ENCODE measurements around the gene IQGAP2. TPM values are rescaled to one million over a fixed set of nuclear protein-coding genes. Genes with fewer than 3 reads are reported as not detected.

IQGAP2 gene
- total RNA-seq, 1 experiment from 2014 or later, result not detected

DNA sequence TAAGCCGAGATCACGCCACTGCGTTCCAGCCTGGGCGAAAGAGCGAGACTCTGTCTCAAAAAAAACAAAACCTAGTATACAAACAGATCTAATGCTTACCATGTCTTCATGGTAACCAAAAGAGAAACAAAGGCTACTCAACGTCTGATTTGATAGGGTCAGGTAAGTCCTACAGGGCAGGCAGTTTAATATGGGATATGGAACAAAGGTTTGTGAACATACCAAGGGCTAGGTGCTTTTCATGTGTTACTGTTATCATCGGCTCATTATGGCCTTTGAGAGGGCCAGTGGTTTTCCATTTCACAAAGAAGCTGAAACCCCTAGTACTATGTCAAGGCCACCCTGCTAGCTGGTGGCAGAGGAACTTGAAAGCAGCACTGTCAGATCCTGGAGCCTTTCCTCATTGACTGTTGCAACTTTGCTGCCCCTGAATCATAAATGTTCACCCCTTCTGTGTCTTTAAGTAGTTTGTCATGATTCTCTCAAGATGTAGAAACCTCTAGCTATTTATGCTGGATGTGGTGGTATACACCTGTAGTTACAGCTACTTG lies 5.1 kb downstream of the IQGAP2 start:
- Histone ChIP-seq H4K20me1 (ENCODE audit: insufficient read depth) (no peaks in the 10 kb centered on the region), H3K9me3 (ENCODE audit: insufficient read depth, low read depth) (no peaks in the 10 kb centered on the region), H3K27me3 (ENCODE audit: insufficient read depth, low read depth) (no peaks in the 10 kb centered on the region), H3K27ac (no peak overlapping the region), H3K79me2 (ENCODE audit: low read depth) (no peaks in the 10 kb centered on the region), H3K36me3 (ENCODE audit: low read depth) (no peaks in the 10 kb centered on the region), H3F3A (ENCODE audit: insufficient read depth, low read depth) (no peaks in the 10 kb centered on the region), H3K4me3 (no peak overlapping the region), H3K9me2 (ENCODE audit: insufficient read depth) (no peaks in the 10 kb centered on the region), H3K4me1 (replicated peaks; ENCODE audit: insufficient read depth) (no peaks in the 10 kb centered on the region), H2AFZ (no peak overlapping the region), H3K4me2 (no peak overlapping the region)
- no TSS peak for BruUV-seq (replicated peaks)
- no peak for DNase-seq
- intact Hi-C loops (cut with micrococcal nuclease; ENCODE audit: unreplicated experiment), result no loop called here
- TF ChIP-seq EZH2 (IDR thresholded peaks at IDR 0.05; ENCODE audit: low read depth), result no peak
- TF ChIP-seq, protein P1, sequence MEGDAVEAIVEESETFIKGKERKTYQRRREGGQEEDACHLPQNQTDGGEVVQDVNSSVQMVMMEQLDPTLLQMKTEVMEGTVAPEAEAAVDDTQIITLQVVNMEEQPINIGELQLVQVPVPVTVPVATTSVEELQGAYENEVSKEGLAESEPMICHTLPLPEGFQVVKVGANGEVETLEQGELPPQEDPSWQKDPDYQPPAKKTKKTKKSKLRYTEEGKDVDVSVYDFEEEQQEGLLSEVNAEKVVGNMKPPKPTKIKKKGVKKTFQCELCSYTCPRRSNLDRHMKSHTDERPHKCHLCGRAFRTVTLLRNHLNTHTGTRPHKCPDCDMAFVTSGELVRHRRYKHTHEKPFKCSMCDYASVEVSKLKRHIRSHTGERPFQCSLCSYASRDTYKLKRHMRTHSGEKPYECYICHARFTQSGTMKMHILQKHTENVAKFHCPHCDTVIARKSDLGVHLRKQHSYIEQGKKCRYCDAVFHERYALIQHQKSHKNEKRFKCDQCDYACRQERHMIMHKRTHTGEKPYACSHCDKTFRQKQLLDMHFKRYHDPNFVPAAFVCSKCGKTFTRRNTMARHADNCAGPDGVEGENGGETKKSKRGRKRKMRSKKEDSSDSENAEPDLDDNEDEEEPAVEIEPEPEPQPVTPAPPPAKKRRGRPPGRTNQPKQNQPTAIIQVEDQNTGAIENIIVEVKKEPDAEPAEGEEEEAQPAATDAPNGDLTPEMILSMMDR (conservative IDR thresholded peaks at IDR 0.05), result no peak
- ChIA-PET CTCF (no interaction called here), POLR2A (ENCODE audit: unreplicated experiment) (no interaction called here)

DNA sequence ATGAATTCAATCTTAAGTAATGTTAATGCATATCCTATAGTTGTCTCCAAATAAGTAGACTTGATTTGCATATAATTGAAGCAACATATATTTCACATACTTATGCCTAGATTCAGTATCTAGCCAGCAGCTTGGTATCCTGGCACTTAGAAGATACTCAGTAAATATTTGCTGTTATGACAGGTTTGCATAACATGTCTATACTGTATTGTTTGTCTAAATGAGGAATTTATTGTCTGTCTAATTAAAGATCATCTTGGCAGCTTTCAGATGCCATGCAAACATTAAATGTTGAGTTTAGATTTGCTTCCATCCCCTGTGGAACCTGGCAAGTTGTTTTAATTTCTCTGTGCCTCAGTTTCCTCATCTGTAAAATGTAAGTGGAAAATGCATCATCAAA lies 9.4 kb downstream of the IQGAP2 start:
- H2AFZ ChIP-seq, result no peak overlapping the region
- H3K27me3 ChIP-seq (ENCODE audit: insufficient read depth, low read depth), result no peaks in the 10 kb centered on the region
- H3K9me2 ChIP-seq (ENCODE audit: insufficient read depth), result no peaks in the 10 kb centered on the region
- no peaks in the 10 kb centered on the region for H4K20me1 ChIP-seq (ENCODE audit: insufficient read depth)
- ChIA-PET CTCF (no interaction called here), POLR2A (ENCODE audit: unreplicated experiment) (no interaction called here)
- H3K36me3 ChIP-seq (ENCODE audit: low read depth), result no peaks in the 10 kb centered on the region
- no peaks in the 10 kb centered on the region for H3K4me1 ChIP-seq (replicated peaks; ENCODE audit: insufficient read depth)
- intact Hi-C loops (cut with micrococcal nuclease; ENCODE audit: unreplicated experiment), result no loop called here
- no peaks in the 10 kb centered on the region for H3F3A ChIP-seq (ENCODE audit: insufficient read depth, low read depth)
- TF ChIP-seq, protein P1 (conservative IDR thresholded peaks at IDR 0.05), result no peak
- no peak for TF ChIP-seq EZH2 (IDR thresholded peaks at IDR 0.05; ENCODE audit: low read depth)
- no peak overlapping the region for H3K27ac ChIP-seq
- no peak overlapping the region for H3K4me2 ChIP-seq
- H3K9me3 ChIP-seq (ENCODE audit: insufficient read depth, low read depth), result no peaks in the 10 kb centered on the region
- no TSS peak for BruUV-seq (replicated peaks)
- H3K79me2 ChIP-seq (ENCODE audit: low read depth), result no peaks in the 10 kb centered on the region
- no peak overlapping the region for H3K4me3 ChIP-seq
- DNase-seq, result no peak

DNA sequence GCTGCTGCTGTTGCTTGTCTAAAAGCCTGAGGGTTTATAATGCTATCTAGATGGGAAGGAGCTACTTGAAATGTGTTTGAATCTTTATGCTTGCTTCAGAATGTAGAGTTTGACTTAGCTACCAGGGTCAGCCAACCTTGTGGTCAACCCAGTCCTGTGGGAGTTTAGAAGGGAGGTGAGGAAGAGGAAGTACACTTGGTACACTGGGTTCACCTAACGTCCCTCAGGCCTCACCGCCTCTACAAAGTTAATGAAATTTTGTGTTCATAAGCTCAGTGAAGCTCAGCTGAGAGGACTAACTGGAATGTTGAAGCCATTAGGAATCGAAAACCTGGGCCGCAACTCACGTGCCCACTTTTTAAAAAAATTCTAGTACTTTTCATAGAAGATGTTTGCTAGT lies 10.7 kb downstream of the IQGAP2 start:
- Histone ChIP-seq H3K79me2 (ENCODE audit: low read depth) (no peaks in the 10 kb centered on the region), H3F3A (ENCODE audit: insufficient read depth, low read depth) (no peaks in the 10 kb centered on the region), H3K27me3 (ENCODE audit: insufficient read depth, low read depth) (no peaks in the 10 kb centered on the region), H3K4me2 (no peak overlapping the region), H3K27ac (no peak overlapping the region), H3K36me3 (ENCODE audit: low read depth) (no peaks in the 10 kb centered on the region), H3K9me2 (ENCODE audit: insufficient read depth) (no peaks in the 10 kb centered on the region), H3K4me1 (replicated peaks; ENCODE audit: insufficient read depth) (no peaks in the 10 kb centered on the region), H3K9me3 (ENCODE audit: insufficient read depth, low read depth) (no peaks in the 10 kb centered on the region), H2AFZ (no peak overlapping the region), H4K20me1 (ENCODE audit: insufficient read depth) (no peaks in the 10 kb centered on the region; the same call in 1 of the 2 replicates), H3K4me3 (no peak overlapping the region)
- no TSS peak for BruUV-seq (replicated peaks)
- CTCF ChIA-PET, result interaction anchor here (0.6 kb wide), 1 partner anchor 11 kb away, joined by 3 read pairs; no protein-coding TSS in a partner anchor
- no peak for DNase-seq
- TF ChIP-seq, protein P1 (conservative IDR thresholded peaks at IDR 0.05), result no peak
- TF ChIP-seq EZH2 (IDR thresholded peaks at IDR 0.05; ENCODE audit: low read depth), result no peak
- intact Hi-C loops (cut with micrococcal nuclease; ENCODE audit: unreplicated experiment), result no loop called here
- POLR2A ChIA-PET (ENCODE audit: unreplicated experiment), result no interaction called here
